GM19452 (cell line): ENCODE data around the gene VPS39.

Experiments used
- ATAC-seq: cut with Tn5 transposase; IDR thresholded peaks from one replicate; pipeline ENCODE4 v1.9.1; 2021; ENCODE audit not compliant: unreplicated experiment

Gene VPS39

GRCh38 chr15:42131826-42132806, 76.0 kb downstream of the VPS39 start:
- no peak for ATAC-seq

DNA sequence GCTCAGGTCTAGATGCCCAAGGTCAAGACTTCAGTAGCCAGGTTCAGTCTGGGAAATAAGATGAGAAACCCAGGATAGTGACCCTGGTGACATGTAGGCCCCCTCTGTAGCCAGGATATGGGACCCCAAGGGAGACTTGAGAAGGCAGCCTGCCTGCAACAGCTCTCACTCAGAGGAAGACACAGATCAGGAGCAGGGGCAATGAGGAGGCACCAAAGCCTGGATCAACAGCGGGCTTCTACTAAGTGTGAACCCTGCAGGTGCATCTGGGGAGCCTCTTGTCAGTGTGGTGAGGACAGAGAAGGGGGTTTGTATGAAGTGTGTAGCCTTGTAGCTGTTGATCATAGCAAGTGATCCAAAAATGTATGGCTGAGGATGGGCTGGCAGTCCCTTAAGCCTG, 77.1 kb downstream of the VPS39 start:
- no peak for ATAC-seq

GRCh38 chr15:42130246-42130986, 77.7 kb downstream of the VPS39 start:
- ATAC-seq, result no peak

- ATAC-seq, result no peak
These were observed 78.7 kb downstream of the VPS39 start for GRCh38 chr15:42129364-42129763.

DNA sequence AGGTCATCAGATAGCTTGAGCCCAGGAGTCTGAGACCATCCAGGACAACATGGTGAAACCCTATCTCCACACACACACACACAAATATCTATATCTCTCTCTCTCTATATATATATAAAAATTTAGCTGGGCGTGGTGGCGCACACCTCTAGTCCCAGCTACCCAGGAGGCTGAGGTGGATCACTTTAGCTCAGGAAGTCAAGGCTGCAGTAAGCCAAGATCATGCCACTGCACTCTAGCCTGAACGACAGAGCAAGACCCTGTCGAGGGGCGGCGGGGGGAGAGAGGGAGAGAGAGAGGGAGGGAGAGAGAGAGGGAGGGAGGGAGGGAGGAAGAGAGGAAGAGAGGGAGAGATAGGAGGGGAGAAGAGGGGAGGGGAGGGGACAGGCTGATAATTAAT, 79.6 kb downstream of the VPS39 start:
- ATAC-seq, result no peak

GRCh38 chr15:42123546-42123945, 84.6 kb downstream of the VPS39 start:
- ATAC-seq, result no peak

DNA sequence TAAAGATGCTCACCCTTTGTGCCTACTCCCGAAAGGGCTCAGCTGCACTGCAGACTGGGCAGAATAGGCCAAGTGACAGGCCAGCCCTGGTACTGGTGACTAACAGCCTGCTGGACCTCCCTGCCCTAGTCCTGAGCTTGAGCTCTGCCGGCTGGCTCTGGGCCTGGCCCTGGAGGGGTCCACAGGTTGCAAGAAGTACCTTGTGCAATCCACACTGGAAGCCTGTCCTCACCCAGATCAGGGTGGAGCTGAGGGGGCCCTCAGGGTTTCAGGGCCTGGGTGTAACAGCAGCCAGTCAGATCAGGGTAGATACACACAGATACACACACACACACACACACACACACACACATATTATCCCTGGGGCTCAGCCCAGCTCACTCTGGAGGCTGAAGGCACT, 86.4 kb downstream of the VPS39 start:
- ATAC-seq, result no peak

DNA sequence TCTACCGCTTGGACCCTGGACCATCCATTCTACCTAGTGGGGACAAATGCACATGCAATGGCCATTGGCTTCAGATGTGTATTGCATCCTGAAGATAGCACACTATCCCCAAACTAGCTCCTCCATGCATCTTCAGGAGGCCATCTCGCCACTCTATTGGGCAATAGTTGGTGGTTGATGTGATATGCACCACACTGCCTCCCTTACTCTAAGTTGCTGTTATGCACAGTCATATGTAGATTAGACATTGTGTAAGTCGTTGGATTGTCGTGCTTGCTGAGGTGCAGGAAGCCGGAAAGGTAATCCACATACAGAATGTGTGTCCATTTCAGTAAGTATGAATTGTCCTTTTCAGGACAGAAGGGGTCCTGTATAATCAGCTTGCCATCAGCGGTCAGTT, 87.1 kb downstream of the VPS39 start:
- no peak for ATAC-seq

- no peak for ATAC-seq
These were observed 87.8 kb downstream of the VPS39 start for GRCh38 chr15:42120285-42120684.

DNA sequence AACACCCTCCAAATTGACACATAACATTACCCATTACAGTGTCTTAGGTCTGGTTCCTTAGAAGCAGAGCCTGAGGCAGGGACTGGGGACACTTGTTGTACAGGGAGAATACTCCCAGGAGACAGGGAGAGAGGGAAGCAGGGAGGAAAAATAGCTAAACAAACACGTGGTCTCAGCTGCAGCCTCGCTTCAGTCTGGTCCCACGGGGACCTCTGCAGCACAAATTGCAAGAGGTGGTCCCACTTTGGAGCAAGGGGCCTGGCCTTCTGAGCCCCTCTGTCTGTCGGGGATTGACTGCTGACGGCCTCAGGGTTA, 88.7 kb downstream of the VPS39 start:
- ATAC-seq, result no peak

DNA sequence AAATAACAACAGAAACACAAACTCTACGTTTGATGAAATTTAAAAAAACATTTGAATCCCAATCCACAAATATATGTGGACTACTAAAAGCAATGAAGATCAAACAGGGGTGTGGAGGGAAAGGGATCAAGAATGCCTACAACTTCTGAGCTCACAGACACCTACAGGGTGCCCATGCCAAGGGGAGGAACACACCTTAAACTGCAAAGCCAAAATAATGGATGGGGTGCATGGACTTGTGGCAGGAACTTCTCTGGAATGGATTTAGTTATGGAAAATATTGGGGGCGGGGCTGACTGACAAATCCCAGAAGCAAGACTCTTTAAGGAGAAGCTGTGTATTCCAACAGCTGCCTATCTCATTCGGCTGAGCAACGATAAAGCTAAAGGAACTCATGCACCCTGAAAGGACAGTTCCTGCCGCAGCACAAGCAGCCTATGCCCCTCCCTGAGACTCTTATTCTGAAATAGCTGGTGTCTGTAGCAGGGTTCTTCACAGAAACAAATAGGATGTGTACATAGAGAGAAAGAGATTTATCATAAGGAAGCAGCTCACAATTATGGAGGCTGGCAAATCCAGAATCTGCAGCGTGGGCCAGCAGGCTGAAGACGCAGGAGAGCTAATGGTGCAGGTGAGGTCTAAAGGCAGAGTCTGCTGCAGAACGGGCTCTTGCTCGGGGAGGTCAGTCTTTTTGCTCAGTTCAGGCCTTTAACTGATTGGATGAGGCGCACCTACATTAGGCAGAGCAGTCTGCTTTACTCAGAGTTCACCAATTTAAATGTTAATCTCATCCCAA, 89.3 kb downstream of the VPS39 start:
- ATAC-seq, result no peak

GRCh38 chr15:42111924-42112323, 96.2 kb downstream of the VPS39 start:
- ATAC-seq, result no peak

GRCh38 chr15:42110367-42110766, 97.7 kb downstream of the VPS39 start:
- no peak for ATAC-seq

DNA sequence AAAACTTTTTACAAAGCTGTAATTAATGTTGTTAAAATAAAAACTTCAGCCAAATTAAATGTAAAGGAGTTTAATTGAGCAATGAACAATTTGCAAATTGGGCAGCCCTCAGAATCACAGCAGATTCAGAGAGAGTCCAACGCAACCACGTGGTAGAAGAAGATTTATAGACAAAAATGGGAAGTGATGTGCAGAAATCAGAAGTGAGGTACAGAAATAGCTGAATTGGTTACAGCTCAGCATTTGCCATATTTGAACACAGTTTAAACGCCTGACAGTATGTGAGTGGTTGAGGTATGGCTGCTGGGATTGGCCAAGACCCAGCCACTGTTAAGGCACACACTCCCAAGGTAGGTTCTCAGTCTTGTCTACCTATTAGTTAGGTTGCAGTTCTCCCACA, 99.3 kb downstream of the VPS39 start:
- ATAC-seq, result no peak
